ENCODE data around the gene CEP85L. TPM values are rescaled to one million over a fixed set of nuclear protein-coding genes. Genes with fewer than 3 reads are reported as not detected.

The CEP85L gene
- total RNA-seq, 1 donor from 2014 or later, result 3.3 TPM

DNA sequence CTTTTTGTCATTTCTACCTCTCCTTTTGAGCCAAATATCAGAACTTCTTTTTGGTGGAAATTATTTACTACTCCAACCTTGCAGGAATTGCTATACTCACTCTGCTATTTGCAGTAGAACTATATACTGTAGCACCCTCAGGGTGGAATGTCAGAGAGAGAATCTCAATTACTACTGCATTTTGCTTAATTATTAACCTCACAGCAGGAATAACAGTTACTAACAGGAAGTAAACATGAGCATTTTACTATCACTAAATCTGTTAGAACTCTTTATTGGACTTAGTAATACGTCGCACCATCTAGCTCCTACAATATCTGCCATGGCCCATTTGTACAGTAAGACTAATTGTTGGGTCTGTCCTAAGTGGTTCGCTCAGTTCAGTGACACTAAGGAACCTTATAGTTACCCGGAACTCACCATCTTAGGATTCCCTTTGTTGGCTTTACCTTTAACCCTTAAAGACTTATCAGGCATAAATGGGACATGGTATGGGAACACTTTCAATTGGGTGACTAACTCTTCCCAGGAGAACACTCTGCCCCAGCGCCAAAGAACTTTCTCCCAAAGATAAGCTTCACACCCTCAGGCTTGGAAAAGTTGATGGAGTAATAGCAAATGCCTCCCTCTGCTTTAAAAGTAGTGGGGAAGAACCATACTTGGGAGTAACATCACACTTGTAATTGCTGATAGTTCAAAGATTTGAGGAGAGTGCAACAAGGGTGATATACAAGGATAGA, 64.5 kb downstream of the CEP85L start:
- H3K4me3 ChIP-seq (ENCODE audit: low read depth, low read length), result no peak overlapping the region
- DNase-seq (ENCODE audit: low read depth), result no peak
- TF ChIP-seq, protein P1, sequence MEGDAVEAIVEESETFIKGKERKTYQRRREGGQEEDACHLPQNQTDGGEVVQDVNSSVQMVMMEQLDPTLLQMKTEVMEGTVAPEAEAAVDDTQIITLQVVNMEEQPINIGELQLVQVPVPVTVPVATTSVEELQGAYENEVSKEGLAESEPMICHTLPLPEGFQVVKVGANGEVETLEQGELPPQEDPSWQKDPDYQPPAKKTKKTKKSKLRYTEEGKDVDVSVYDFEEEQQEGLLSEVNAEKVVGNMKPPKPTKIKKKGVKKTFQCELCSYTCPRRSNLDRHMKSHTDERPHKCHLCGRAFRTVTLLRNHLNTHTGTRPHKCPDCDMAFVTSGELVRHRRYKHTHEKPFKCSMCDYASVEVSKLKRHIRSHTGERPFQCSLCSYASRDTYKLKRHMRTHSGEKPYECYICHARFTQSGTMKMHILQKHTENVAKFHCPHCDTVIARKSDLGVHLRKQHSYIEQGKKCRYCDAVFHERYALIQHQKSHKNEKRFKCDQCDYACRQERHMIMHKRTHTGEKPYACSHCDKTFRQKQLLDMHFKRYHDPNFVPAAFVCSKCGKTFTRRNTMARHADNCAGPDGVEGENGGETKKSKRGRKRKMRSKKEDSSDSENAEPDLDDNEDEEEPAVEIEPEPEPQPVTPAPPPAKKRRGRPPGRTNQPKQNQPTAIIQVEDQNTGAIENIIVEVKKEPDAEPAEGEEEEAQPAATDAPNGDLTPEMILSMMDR (conservative IDR thresholded peaks at IDR 0.05; ENCODE audit: low read depth, low read length), result no peak

GRCh38 chr6:118584911-118585310, 66.5 kb downstream of the CEP85L start:
- DNase-seq (ENCODE audit: low read depth), result no peak
- no peak overlapping the region for H3K4me3 ChIP-seq (ENCODE audit: low read depth, low read length)
- TF ChIP-seq, protein P1 (conservative IDR thresholded peaks at IDR 0.05; ENCODE audit: low read depth, low read length), result no peak

GRCh38 chr6:118581489-118581959, 69.9 kb downstream of the CEP85L start:
- TF ChIP-seq, protein P1 (conservative IDR thresholded peaks at IDR 0.05; ENCODE audit: low read depth, low read length), result no peak
- H3K4me3 ChIP-seq (ENCODE audit: low read depth, low read length), result no peak overlapping the region
- no peak for DNase-seq (ENCODE audit: low read depth)

DNA sequence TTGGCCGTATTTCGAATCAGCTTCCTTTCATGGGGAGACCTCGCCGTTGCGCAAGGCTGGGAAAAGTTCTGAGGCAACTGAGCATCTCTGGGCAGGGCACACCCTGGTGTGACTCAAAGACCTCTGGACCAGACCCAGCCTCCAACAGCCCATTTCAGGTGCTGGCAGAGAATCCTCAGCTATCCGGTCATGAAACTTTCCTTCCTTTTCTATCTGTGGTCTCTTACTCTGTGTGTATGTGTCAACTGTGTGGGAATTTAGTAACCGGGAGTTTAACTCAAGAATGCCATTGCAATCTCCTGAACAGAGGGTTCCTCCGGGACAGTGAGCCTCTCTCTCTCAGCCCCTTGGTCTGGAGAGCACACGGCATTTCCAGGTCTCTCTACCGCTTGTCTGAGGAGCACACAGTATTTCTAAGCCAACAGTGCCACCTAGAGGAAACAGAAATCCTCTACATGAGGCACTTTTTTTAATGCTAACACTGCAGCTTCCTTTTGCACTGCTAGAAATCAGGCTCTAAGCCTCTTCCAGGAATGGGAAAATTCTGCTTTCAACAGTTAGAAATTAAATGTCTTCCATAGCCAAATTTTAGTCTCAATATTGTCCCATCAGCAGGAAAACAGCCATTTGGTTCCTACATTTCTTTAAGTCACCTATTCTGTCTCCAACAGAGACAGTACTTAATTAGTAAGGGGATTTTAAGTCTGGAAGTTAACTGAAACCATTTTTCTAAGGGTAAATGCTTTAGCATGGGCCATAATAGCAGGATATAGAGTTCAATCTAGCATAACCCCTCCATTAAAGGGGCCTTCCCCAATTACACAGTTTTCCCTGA, 70.6 kb downstream of the CEP85L start:
- TF ChIP-seq, protein P1 (conservative IDR thresholded peaks at IDR 0.05; ENCODE audit: low read depth, low read length), result peak; percentile 71
- no peak for DNase-seq (ENCODE audit: low read depth)
- H3K4me3 ChIP-seq (ENCODE audit: low read depth, low read length), result no peak overlapping the region

GRCh38 chr6:118579786-118580185, 71.6 kb downstream of the CEP85L start:
- no peak for DNase-seq (ENCODE audit: low read depth)
- no peak overlapping the region for H3K4me3 ChIP-seq (ENCODE audit: low read depth, low read length)
- TF ChIP-seq, protein P1 (conservative IDR thresholded peaks at IDR 0.05; ENCODE audit: low read depth, low read length), result no peak

- DNase-seq (ENCODE audit: low read depth), result no peak
- TF ChIP-seq, protein P1 (conservative IDR thresholded peaks at IDR 0.05; ENCODE audit: low read depth, low read length), result no peak
- H3K4me3 ChIP-seq (ENCODE audit: low read depth, low read length), result no peak overlapping the region
These were observed 72.8 kb downstream of the CEP85L start for GRCh38 chr6:118578617-118579016.

Measured in epithelial cell of proximal tubule (primary cell).